HUDEP-2 (cell line): ENCODE measurements around the gene GSAP.
A peak's percentile ranks its signal among the peaks of the same experiment; 100 is the strongest.

Experiments used
- DNase-seq, 76 experiments: peaks; one replicate each; lab custom pipeline; 2025; ENCODE audit not compliant: unreplicated experiment in 76 of 76; lab: John Stamatoyannopoulos, UW

GSAP gene

GRCh38 chr7:77441046-77441445, 24.9 kb upstream of the GSAP start:
- DNase-seq: no peak

GRCh38 chr7:77439572-77439971, 23.4 kb upstream of the GSAP start:
- DNase-seq: no peak

- DNase-seq: peak in 14 of 76 experiments; percentile 2 to 66 (median 18)
Measured at GRCh38 chr7:77438131-77438530, 22.0 kb upstream of the GSAP start.

- no peak for DNase-seq
Measured at GRCh38 chr7:77434570-77435275, 18.6 kb upstream of the GSAP start.

- no peak for DNase-seq
Measured at GRCh38 chr7:77433901-77434300, 17.8 kb upstream of the GSAP start.

GRCh38 chr7:77430927-77431326, 14.8 kb upstream of the GSAP start:
- DNase-seq: no peak

GRCh38 chr7:77428777-77429231, 12.7 kb upstream of the GSAP start:
- no peak for DNase-seq

GRCh38 chr7:77427996-77428603, 12.0 kb upstream of the GSAP start:
- DNase-seq: no peak

- DNase-seq: no peak
Measured at GRCh38 chr7:77426521-77427051, 10.4 kb upstream of the GSAP start.

- DNase-seq: no peak
Measured at GRCh38 chr7:77426052-77426404, 9.9 kb upstream of the GSAP start.

GRCh38 chr7:77425101-77426051, 9.2 kb upstream of the GSAP start:
- DNase-seq: no peak

- DNase-seq: no peak
Measured at GRCh38 chr7:77422500-77422899, 6.4 kb upstream of the GSAP start.

GRCh38 chr7:77420986-77421672, 5.0 kb upstream of the GSAP start:
- DNase-seq: no peak

GRCh38 chr7:77420438-77420837, 4.3 kb upstream of the GSAP start:
- DNase-seq: no peak

- no peak for DNase-seq
Measured at GRCh38 chr7:77419102-77419501, 3.0 kb upstream of the GSAP start.

GRCh38 chr7:77417801-77418200, 1.7 kb upstream of the GSAP start:
- no peak for DNase-seq

- peak in 9 of 76 experiments; percentile 3 to 60 (median 10) for DNase-seq
Measured at GRCh38 chr7:77416621-77417371, 647 bp upstream of the GSAP start.

GRCh38 chr7:77415476-77415822, 700 bp downstream of the GSAP start:
- peak in 3 of 76 experiments; percentile 34 to 44 (median 35) for DNase-seq

GRCh38 chr7:77413861-77414424, 2.2 kb downstream of the GSAP start:
- DNase-seq: no peak

GRCh38 chr7:77413128-77413527, 3.0 kb downstream of the GSAP start:
- no peak for DNase-seq
